HEK293T (cell line): ENCODE measurements around the gene SCN8A.

Experiments
- ARNT ChIP-seq: fragments of 450-650 bp; IDR thresholded peaks from 2 replicates; pipeline ENCODE4 v1.6.1; 2017; ENCODE audit warnings: mild to moderate bottlenecking
- BHLHE40 ChIP-seq: fragments of 450-650 bp; IDR thresholded peaks from 2 replicates; pipeline ENCODE4 v1.6.1; 2016; ENCODE audit warnings: mild to moderate bottlenecking, moderate library complexity, borderline replicate concordance
- ELF4 ChIP-seq: fragments of 450-650 bp; IDR thresholded peaks from 2 replicates; pipeline ENCODE4 v1.6.1; 2017; ENCODE audit warnings: antibody characterized with exemption
- FOXA1 ChIP-seq: fragments of 450-650 bp; IDR thresholded peaks from 2 replicates; pipeline ENCODE4 v1.6.1; 2016; ENCODE audit warnings: mild to moderate bottlenecking
- FOXK2 ChIP-seq: fragments of 450-650 bp; IDR thresholded peaks from 2 replicates; pipeline ENCODE4 v1.6.1; 2016; ENCODE audit warnings: mild to moderate bottlenecking
- FOXM1 ChIP-seq: fragments of 450-650 bp; IDR thresholded peaks from 2 replicates; pipeline ENCODE4 v1.6.1; 2017; ENCODE audit warnings: mild to moderate bottlenecking, borderline replicate concordance
- L3MBTL2 ChIP-seq: fragments of 450-650 bp; conservative IDR thresholded peaks from 2 replicates; pipeline ENCODE4 v1.6.1; 2016; ENCODE audit warnings: mild to moderate bottlenecking
- LEF1 ChIP-seq: fragments of 450-650 bp; IDR thresholded peaks from 2 replicates; pipeline ENCODE4 v1.6.1; 2017; ENCODE audit warnings: mild to moderate bottlenecking, borderline replicate concordance
- NFRKB ChIP-seq: fragments of 450-650 bp; IDR thresholded peaks from 2 replicates; pipeline ENCODE4 v1.6.1; 2016; ENCODE audit warnings: mild to moderate bottlenecking, moderate library complexity
- SP1 ChIP-seq: fragments of 450-650 bp; IDR thresholded peaks from 2 replicates; pipeline ENCODE4 v1.6.1; 2017
- TARDBP ChIP-seq: fragments of 450-650 bp; IDR thresholded peaks from 2 replicates; pipeline ENCODE4 v1.6.1; 2016

GRCh38 chr12:51729331-51729730 lies 138.3 kb downstream of the SCN8A start:
- no peak for TF ChIP-seq ELF4
- no peak for TF ChIP-seq FOXM1
- TF ChIP-seq TARDBP = no peak
- TF ChIP-seq FOXA1 = no peak
- no peak for TF ChIP-seq SP1
- TF ChIP-seq NFRKB = no peak
- no peak for TF ChIP-seq FOXK2
- no peak for TF ChIP-seq LEF1
- TF ChIP-seq L3MBTL2 = no peak
- no peak for TF ChIP-seq BHLHE40
- TF ChIP-seq ARNT = no peak
